Cardiac muscle cell (in vitro differentiated cells and primary cell): ENCODE data around the gene RERE. TPM values are rescaled to one million over a fixed set of nuclear protein-coding genes. Genes with fewer than 3 reads are reported as not detected.
A peak's percentile ranks its signal among the peaks of the same experiment; 100 is the strongest.

Source experiments
- DNase-seq, 2 donors: peaks; one replicate each; pipeline versions ENCODE4 v3.0.0 to v3.0.0-alpha.2; 2010 to 2017; ENCODE audit warnings: low read depth in 1 of 2, low spot score in 1 of 2
- H3K27ac ChIP-seq: fragments of 200-600 bp; sonication (generic); 2 replicates; pipeline ENCODE4 v1.5.1; 2016
- H3K27me3 ChIP-seq: fragments of 200-600 bp; sonication (generic); 2 replicates; pipeline ENCODE4 v1.6.0; 2016; ENCODE audit warnings: control low read depth
- H3K36me3 ChIP-seq: fragments of 200-600 bp; sonication (generic); 2 replicates; pipeline ENCODE4 v1.5.1; 2016; ENCODE audit warnings: control low read depth
- H3K4me1 ChIP-seq: fragments of 200-600 bp; sonication (generic); 2 replicates; pipeline ENCODE4 v1.8.1; 2017; ENCODE audit warnings: low read depth, mild to moderate bottlenecking, mixed run types
- H3K4me3 ChIP-seq: fragments of 200-600 bp; sonication (generic); 2 replicates; pipeline ENCODE4 v1.5.1; 2016; ENCODE audit warnings: mild to moderate bottlenecking
- H3K9me3 ChIP-seq: fragments of 200-600 bp; sonication (generic); 2 replicates; pipeline ENCODE4 v1.5.1; 2017; ENCODE audit warnings: low read depth, mild to moderate bottlenecking, control low read depth
- polyA plus RNA-seq: library from polyadenylated mRNA; unstranded; fragments of >200 nt; fragmentation: Nextera tagmentation; extraction: Ambion mirVana; gene quantifications from 2 replicates; pipeline ENCODE4 v1.2.1, GENCODE V29; 2016
- total RNA-seq: library from RNA; depleted of rRNA; stranded (reverse); fragments of >200 nt; gene quantifications from 2 replicates; pipeline ENCODE4 v1.2.3, GENCODE V29; 2016
- TF ChIP-seq, protein P1 (sequence below): IDR thresholded peaks from 2 replicates; pipeline ENCODE4 v1.5.1; 2012; ENCODE audit warnings: low read depth, mild to moderate bottlenecking, low read length

RERE gene
- total and polyA plus RNA-seq, 2 experiments from 2014 or later: 72.5 to 81.0 TPM

- H3K4me1 ChIP-seq: peaks cover 15% of the 10 kb centered on the region
- H3K27ac ChIP-seq: no peak overlapping the region
- H3K4me3 ChIP-seq: no peak overlapping the region
- H3K9me3 ChIP-seq: no peaks in the 10 kb centered on the region
- no peaks in the 10 kb centered on the region for H3K27me3 ChIP-seq
- TF ChIP-seq, protein P1, sequence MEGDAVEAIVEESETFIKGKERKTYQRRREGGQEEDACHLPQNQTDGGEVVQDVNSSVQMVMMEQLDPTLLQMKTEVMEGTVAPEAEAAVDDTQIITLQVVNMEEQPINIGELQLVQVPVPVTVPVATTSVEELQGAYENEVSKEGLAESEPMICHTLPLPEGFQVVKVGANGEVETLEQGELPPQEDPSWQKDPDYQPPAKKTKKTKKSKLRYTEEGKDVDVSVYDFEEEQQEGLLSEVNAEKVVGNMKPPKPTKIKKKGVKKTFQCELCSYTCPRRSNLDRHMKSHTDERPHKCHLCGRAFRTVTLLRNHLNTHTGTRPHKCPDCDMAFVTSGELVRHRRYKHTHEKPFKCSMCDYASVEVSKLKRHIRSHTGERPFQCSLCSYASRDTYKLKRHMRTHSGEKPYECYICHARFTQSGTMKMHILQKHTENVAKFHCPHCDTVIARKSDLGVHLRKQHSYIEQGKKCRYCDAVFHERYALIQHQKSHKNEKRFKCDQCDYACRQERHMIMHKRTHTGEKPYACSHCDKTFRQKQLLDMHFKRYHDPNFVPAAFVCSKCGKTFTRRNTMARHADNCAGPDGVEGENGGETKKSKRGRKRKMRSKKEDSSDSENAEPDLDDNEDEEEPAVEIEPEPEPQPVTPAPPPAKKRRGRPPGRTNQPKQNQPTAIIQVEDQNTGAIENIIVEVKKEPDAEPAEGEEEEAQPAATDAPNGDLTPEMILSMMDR: no peak
- H3K36me3 ChIP-seq: no peaks in the 10 kb centered on the region
- no peak for DNase-seq
Observed at GRCh38 chr1:8519167-8519566, 298.3 kb downstream of the RERE start.

DNA sequence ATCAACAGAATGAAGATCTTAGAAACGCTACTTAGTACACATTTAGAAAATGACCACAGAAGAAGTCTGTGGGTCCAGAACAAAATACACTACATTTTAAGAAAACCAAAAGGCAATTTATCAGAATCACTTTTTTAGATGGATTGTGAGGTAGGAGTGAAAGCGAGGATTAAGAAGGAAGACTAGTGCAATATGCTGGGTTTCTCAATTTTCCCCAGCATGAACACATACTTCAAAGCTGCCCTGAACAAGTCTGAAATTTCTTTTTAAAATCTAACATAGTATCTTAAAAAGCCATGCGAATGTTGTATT, 299.0 kb downstream of the RERE start:
- TF ChIP-seq, protein P1: no peak
- no peaks in the 10 kb centered on the region for H3K9me3 ChIP-seq

DNA sequence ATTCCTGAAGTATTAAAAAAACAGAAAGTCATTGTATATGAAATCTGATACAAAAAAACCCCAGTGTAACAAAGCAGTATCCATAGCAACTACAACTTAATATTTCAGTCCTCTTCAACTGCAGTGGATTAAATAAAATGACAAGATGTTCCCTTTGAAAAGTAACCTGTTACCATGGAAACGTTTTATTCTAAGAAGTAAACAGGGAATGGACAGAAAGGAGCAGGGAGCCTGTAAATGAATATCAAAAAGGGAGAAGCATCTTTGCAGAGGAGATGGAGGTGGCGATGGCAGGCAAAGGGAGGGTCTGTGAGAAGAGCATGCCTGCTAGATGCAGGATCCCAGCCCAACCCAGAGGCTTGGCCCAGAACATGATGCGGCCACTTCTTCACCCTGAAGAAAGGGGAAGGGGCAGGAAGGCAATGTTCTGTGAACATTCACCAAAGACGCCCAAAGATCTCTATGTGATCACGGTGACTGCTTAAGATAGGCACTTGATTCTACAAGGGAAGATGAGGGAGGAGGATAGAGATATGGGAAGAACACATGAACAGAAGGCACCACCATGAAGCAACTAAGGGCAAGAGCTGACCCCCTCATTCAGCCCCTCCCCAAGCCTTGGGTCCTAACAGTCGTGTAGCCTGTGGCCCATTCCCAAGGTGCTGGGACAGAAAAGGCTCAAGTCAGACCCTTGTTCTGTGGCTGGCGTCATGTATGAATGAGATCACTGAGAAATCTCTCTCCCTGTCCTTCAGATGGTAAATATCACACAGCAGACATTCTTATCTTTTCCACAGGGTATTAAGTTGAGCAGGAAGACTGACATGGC, 299.6 kb downstream of the RERE start:
- Histone ChIP-seq H3K36me3 (peaks cover 3% of the 10 kb centered on the region), H3K4me3 (no peak overlapping the region), H3K9me3 (no peaks in the 10 kb centered on the region), H3K27me3 (no peaks in the 10 kb centered on the region), H3K27ac (peak overlapping the region; percentile 22), H3K4me1 (peaks cover 15% of the 10 kb centered on the region)
- TF ChIP-seq, protein P1: no peak
- DNase-seq: peak in 1 of 2 donors; percentile 44

More for the DNA sequence above, 299.0 kb downstream of the RERE start:
- Histone ChIP-seq H3K27me3 (no peaks in the 10 kb centered on the region), H3K4me3 (no peak overlapping the region), H3K27ac (peak overlapping the region; percentile 22), H3K36me3 (no peaks in the 10 kb centered on the region), H3K4me1 (peaks cover 15% of the 10 kb centered on the region)
- DNase-seq: no peak

DNA sequence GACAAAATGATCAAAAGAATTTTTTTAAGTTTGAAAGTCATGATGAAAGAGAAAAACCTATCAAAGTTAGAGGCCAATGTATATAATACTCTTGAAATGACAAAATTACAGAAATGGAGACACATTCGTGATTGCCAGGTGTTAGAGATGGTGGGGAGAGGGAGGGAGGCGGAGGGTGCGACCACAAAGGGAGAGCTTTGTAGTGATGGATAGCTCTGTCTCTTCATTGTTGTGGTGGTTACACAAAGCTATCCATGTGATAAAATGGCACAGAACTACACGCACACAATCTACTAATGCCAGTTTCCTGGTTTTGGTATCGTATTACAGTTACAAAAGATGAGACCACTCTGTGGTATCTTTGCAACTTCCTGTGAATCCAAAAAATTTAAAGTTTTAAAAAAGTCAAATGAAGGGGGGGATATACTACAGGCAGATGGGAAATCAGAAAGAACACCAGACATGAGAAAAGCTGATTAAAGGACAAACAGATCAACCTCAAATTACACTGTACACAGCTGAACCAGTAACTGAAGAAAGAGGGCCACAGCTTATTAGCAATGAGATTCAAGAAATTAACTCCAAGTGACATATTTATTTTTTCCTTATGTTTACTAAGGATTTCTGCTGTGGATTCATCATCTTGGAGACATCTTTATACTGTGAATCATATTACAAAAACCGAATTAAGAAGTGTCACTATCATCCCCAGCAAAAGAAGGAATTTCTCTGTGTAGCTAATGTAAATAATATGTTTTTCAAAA, 300.5 kb downstream of the RERE start:
- DNase-seq: no peak
- Histone ChIP-seq H3K27ac (peak overlapping the region; percentile 16), H3K4me3 (no peak overlapping the region), H3K9me3 (no peaks in the 10 kb centered on the region), H3K27me3 (no peaks in the 10 kb centered on the region), H3K4me1 (peaks cover 15% of the 10 kb centered on the region), H3K36me3 (peaks cover 3% of the 10 kb centered on the region)
- TF ChIP-seq, protein P1: no peak

DNA sequence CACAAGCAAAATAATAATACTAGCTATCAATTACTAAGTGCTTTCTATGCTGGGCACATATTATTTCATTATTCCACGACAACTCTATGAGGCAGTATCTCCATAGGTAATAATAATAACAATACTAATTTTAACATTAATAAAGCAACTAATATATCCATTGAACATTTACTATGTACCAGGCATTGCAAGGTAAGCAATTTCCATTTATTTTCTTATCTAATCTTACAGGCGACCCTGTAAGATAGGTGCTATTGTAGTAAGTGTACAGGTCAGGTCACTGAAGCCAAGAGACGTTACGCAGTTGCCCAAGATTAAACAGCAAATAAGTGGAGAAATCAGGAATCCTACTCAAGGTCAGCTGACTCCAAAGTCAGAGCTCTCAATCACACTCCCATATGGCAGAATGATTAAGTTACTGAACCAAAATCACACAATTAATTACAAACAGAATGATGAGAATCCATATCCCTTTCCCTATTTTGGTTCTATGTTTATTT, 301.1 kb downstream of the RERE start:
- Histone ChIP-seq H3K4me1 (peaks cover 15% of the 10 kb centered on the region), H3K27ac (no peak overlapping the region), H3K4me3 (no peak overlapping the region), H3K27me3 (no peaks in the 10 kb centered on the region), H3K9me3 (no peaks in the 10 kb centered on the region), H3K36me3 (peaks cover 3% of the 10 kb centered on the region)
- TF ChIP-seq, protein P1: no peak
- no peak for DNase-seq
